Natural killer cell (primary cell): ENCODE measurements around the gene CROCC. TPM values are rescaled to one million over a fixed set of nuclear protein-coding genes. Genes with fewer than 3 reads are reported as not detected.

Source experiments
- ATAC-seq, 3 donors: fragments of 150-1000 bp in 2 of 3; fragments of 200-7000 bp in 1 of 3; cut with Tn5 transposase; 1 replicate in 1 of 3; 2 replicates in 2 of 3; pipeline ENCODE4 v1.10.0; 2021; ENCODE audit warnings: mild to moderate bottlenecking in 2 of 3, moderate library complexity in 2 of 3
- DNase-seq, 2 donors: peaks; one replicate each; pipeline versions ENCODE4 v3.0.0 to v3.0.0-alpha.2; 2013 to 2021; ENCODE audit warnings: mixed read lengths in 1 of 2
- H3K27ac ChIP-seq: one replicate; pipeline ENCODE4 v1.5.1; 2013; ENCODE audit warnings: mild to moderate bottlenecking, low read length
- H3K27me3 ChIP-seq: one replicate; pipeline ENCODE4 v1.6.1; 2013; ENCODE audit warnings: low read length; ENCODE audit not compliant: control insufficient read depth, insufficient read depth
- H3K36me3 ChIP-seq: one replicate; pipeline ENCODE4 v1.6.1; 2013; ENCODE audit warnings: low read length; ENCODE audit not compliant: control insufficient read depth, insufficient read depth
- H3K4me1 ChIP-seq: one replicate; pipeline ENCODE4 v1.6.1; 2013; ENCODE audit warnings: low read length; ENCODE audit not compliant: control insufficient read depth, insufficient read depth
- H3K4me3 ChIP-seq: one replicate; pipeline ENCODE4 v1.5.1; 2013; ENCODE audit warnings: low read length
- H3K9me3 ChIP-seq: one replicate; pipeline ENCODE4 v1.6.1; 2013; ENCODE audit warnings: low read length; ENCODE audit not compliant: control insufficient read depth, insufficient read depth
- H3K27ac Mint-ChIP-seq, 2 donors: one replicate each; pipeline ENCODE4 v1.8.0; 2022; ENCODE audit warnings: mild to moderate bottlenecking in 2 of 2, mixed read lengths in 2 of 2, moderate library complexity in 1 of 2
- H3K27me3 Mint-ChIP-seq, 2 donors: one replicate each; pipeline ENCODE4 v1.8.0; 2022; ENCODE audit warnings: low read depth in 2 of 2, mixed read lengths in 2 of 2
- H3K36me3 Mint-ChIP-seq: one replicate; pipeline ENCODE4 v1.8.0; 2022; ENCODE audit warnings: mixed read lengths
- H3K4me1 Mint-ChIP-seq, 2 donors: one replicate each; pipeline ENCODE4 v1.8.0; 2022; ENCODE audit warnings: mixed read lengths in 2 of 2
- H3K4me3 Mint-ChIP-seq: one replicate; pipeline ENCODE4 v1.8.0; 2022; ENCODE audit warnings: mild to moderate bottlenecking, moderate library complexity, mixed read lengths
- H3K9me3 Mint-ChIP-seq, 2 donors: one replicate each; pipeline ENCODE4 v1.8.0; 2022; ENCODE audit warnings: mixed read lengths in 2 of 2
- CTCF ChIP-seq: fragments of 200-600 bp; IDR thresholded peaks from one replicate; pipeline ENCODE4 v1.8.0; 2022; ENCODE audit warnings: antibody characterized with exemption
- WGBS: methylation state at CpG from one replicate; pipeline ENCODE4 v1.1.7; 2013; ENCODE audit warnings: missing lambda C conversion rate; ENCODE audit not compliant: insufficient coverage; 5-methylcytosine and 5-hydroxymethylcytosine counted together
- intact Hi-C: fragments of 100-400 bp; cut with micrococcal nuclease; formaldehyde crosslinking; loops from one replicate; pipeline ENCODE4 v1.14.2; 2022
- total RNA-seq, 4 donors: library from RNA; stranded (reverse); fragments of 120-200 nt in 1 of 4; gene quantifications; one replicate each; pipeline versions ENCODE4 v1.2.3 to v1.2.4, GENCODE V29; 2013 to 2022

Gene CROCC
- total RNA-seq, 3 donors from 2014 or later (not counting 1 experiment from before 2014, with no cell fraction given), result 51.7 to 62.9 (median 59.1) TPM

DNA sequence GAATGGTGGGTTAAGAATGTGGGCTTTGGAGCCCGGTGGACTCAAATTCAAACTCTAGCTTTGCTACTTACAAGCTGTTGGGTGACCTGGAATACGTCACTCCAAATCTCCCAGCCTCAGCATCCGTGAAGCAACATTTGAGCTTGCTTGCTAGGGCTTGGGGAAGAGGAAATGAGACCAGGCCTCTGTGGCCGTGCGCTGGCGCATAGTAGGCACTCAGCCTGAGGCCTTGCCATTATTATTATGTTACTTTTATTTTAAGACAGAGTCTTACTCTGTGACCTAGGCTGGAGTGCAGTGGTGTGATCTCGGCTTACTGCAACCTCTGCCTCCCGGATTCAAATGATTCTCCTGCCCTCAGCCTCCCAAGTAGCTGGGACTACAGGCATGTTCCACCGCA lies 70.9 kb downstream of the CROCC start:
- H3K9me3 Mint-ChIP-seq, result no peaks in the 10 kb centered on the region
- ATAC-seq (no peak), DNase-seq (no peak)
- intact Hi-C loops, result no loop called here
- H3K4me1 Mint-ChIP-seq, result no peaks in the 10 kb centered on the region
- H3K4me3 ChIP-seq, result no peak overlapping the region
- no peak overlapping the region for H3K27ac ChIP-seq
- TF ChIP-seq CTCF, result no peak
- H3K36me3 Mint-ChIP-seq, result no peaks in the 10 kb centered on the region
- peaks cover 22% of the 10 kb centered on the region for H3K36me3 ChIP-seq
- H3K4me3 Mint-ChIP-seq, result no peak overlapping the region
- no peak overlapping the region for H3K27ac Mint-ChIP-seq
- no peaks in the 10 kb centered on the region for H3K9me3 ChIP-seq
- WGBS, result 98% methylated on average over 9 of the region's 9 CpGs
- no peaks in the 10 kb centered on the region for H3K27me3 ChIP-seq
- no peaks in the 10 kb centered on the region for H3K4me1 ChIP-seq
- no peaks in the 10 kb centered on the region for H3K27me3 Mint-ChIP-seq

- H3K27ac Mint-ChIP-seq, result no peak overlapping the region
- H3K27ac ChIP-seq, result no peak overlapping the region
- H3K27me3 ChIP-seq, result no peaks in the 10 kb centered on the region
- H3K4me1 ChIP-seq, result no peaks in the 10 kb centered on the region
- TF ChIP-seq CTCF, result no peak
- WGBS, result 93% methylated on average over 15 of the region's 15 CpGs
- ATAC-seq, result no peak
- H3K9me3 ChIP-seq, result no peaks in the 10 kb centered on the region
- no peak for DNase-seq
- intact Hi-C loops, result no loop called here
- peaks cover 21% of the 10 kb centered on the region for H3K36me3 ChIP-seq
- peaks cover 5% of the 10 kb centered on the region for H3K36me3 Mint-ChIP-seq
- no peak overlapping the region for H3K4me3 Mint-ChIP-seq
- H3K9me3 Mint-ChIP-seq, result no peaks in the 10 kb centered on the region
- H3K27me3 Mint-ChIP-seq, result no peaks in the 10 kb centered on the region
- no peak overlapping the region for H3K4me3 ChIP-seq
- H3K4me1 Mint-ChIP-seq, result no peaks in the 10 kb centered on the region
Observed at GRCh38 chr1:16993521-16994038, 71.8 kb downstream of the CROCC start.

- H3K9me3 Mint-ChIP-seq, result no peaks in the 10 kb centered on the region
- Histone ChIP-seq H3K36me3 (peaks cover 27% of the 10 kb centered on the region), H3K4me3 (no peak overlapping the region), H3K4me1 (no peaks in the 10 kb centered on the region), H3K9me3 (no peaks in the 10 kb centered on the region), H3K27ac (no peak overlapping the region), H3K27me3 (no peaks in the 10 kb centered on the region)
- H3K27ac Mint-ChIP-seq, result no peak overlapping the region
- 97% methylated on average over 14 of the region's 14 CpGs for WGBS
- ATAC-seq (no peak), DNase-seq (no peak)
- H3K27me3 Mint-ChIP-seq, result no peaks in the 10 kb centered on the region
- no peak for TF ChIP-seq CTCF
- no peaks in the 10 kb centered on the region for H3K4me1 Mint-ChIP-seq
- peaks cover 7% of the 10 kb centered on the region for H3K36me3 Mint-ChIP-seq
- no peak overlapping the region for H3K4me3 Mint-ChIP-seq
- intact Hi-C loops, result no loop called here
Observed at GRCh38 chr1:16996845-16997244, 75.1 kb downstream of the CROCC start.

DNA sequence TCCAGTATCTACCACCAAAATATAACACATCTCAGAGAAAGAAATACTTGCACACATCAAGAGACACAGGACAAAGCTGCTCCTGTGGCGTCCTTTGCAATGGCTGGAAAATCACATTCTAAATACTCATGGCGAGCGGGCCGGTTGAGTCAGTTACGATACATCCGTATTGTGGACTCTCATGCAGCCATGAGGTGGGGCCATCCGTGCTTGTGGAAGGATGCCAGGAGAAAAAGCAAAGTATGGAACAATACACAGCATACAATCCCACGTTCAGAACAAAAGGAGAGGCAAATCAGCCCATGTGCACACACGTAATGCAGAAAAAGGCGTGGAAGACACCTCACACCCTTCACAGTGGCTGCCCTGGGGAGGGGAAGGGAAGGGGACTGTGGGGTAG lies 76.9 kb downstream of the CROCC start:
- Histone ChIP-seq H3K36me3 (peaks cover 36% of the 10 kb centered on the region), H3K27me3 (no peaks in the 10 kb centered on the region), H3K4me3 (no peak overlapping the region), H3K27ac (no peak overlapping the region), H3K9me3 (no peaks in the 10 kb centered on the region), H3K4me1 (no peaks in the 10 kb centered on the region)
- no peak for TF ChIP-seq CTCF
- no peak for DNase-seq
- intact Hi-C loops, result no loop called here
- Mint-ChIP-seq H3K27me3 (no peaks in the 10 kb centered on the region), H3K36me3 (peaks cover 7% of the 10 kb centered on the region), H3K4me3 (no peak overlapping the region), H3K4me1 (no peaks in the 10 kb centered on the region), H3K27ac (no peak overlapping the region), H3K9me3 (no peaks in the 10 kb centered on the region)
- ATAC-seq, result no peak
- WGBS, result over 99% methylated on average over 9 of the region's 10 CpGs
